NT2/D1 (cell line): ENCODE results near the gene NRXN3.

Experiments
- SUZ12 ChIP-seq: IDR thresholded peaks from 2 replicates; pipeline ENCODE4 v1.6.1; 2011; ENCODE audit not compliant: insufficient read length, insufficient read depth; ENCODE audit errors: extremely low read depth
- YY1 ChIP-seq: IDR thresholded peaks from 2 replicates; pipeline ENCODE4 v1.6.1; 2011; ENCODE audit not compliant: insufficient read length, insufficient read depth
- ZNF274 ChIP-seq: IDR thresholded peaks from 2 replicates; pipeline ENCODE4 v1.6.1; 2011; ENCODE audit warnings: mild to moderate bottlenecking, low read depth, low read length

DNA sequence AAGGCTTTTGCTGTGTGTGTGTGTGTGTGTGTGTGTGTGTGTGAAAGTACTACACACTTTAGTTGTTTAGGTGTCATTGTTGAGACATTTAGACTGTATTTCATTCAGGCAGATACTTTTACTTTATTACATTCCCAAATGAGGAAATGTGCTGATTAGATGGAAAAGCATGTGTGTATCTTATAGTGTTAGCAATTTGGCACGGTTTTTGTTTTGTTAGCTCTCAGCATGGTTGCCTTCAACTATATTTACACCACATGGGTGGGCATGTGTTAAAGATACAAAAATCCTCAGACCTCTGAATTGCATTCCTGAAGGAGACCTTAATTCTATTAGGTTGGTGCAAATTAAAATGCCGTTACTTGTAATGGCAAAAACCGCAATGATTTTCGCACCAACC lies 1161.7 kb downstream of the NRXN3 start:
- no peak for TF ChIP-seq ZNF274
- TF ChIP-seq YY1 = no peak
- TF ChIP-seq SUZ12 = no peak
